ENCODE data around the gene THSD8. TPM values are rescaled to one million over a fixed set of nuclear protein-coding genes. Genes with fewer than 3 reads are reported as not detected.
A peak's percentile ranks its signal among the peaks of the same experiment; 100 is the strongest.
"Not testable (repeated sequence)": the region's sequence is repeated elsewhere in the genome, so short reads cannot be mapped to it uniquely, and the experiment has no call there.

Gene THSD8
- total RNA-seq, 2 donors from 2014 or later, result 1.8 to 3.2 TPM

GRCh38 chr19:12789904-12790619 lies 11.8 kb upstream of the THSD8 start:
- intact Hi-C loops (cut with DNase I), result no loop called here
- ATAC-seq (peak; percentile 48 to 50), DNase-seq (peak; percentile 98)

- ATAC-seq, result no peak
- intact Hi-C loops (cut with DNase I), result no loop called here
- DNase-seq, result no peak
Observed at GRCh38 chr19:12790628-12791344, 11.1 kb upstream of the THSD8 start.

GRCh38 chr19:12791345-12792050 lies 10.4 kb upstream of the THSD8 start, which contains the start of gene JUNB:
JUNB (plus strand) TSS chr19:12791486; CDS start chr19:12791772, 286 bp downstream.
- DNase-seq (peak; percentile 99), ATAC-seq (peak; percentile 65)
- intact Hi-C loops (cut with DNase I), result loop anchor here in 1 of 2 donors (2.0 kb wide), 1 partner anchor 15 kb away; no protein-coding TSS in a partner anchor

GRCh38 chr19:12792051-12792852 lies 9.6 kb upstream of the THSD8 start:
- intact Hi-C loops (cut with DNase I), result loop anchor here in 1 of 2 donors (2.0 kb wide), 1 partner anchor 15 kb away; no protein-coding TSS in a partner anchor
- DNase-seq (peak; percentile 78), ATAC-seq (no peak)

- intact Hi-C loops (cut with DNase I), result loop anchor here in 1 of 2 donors (2.0 kb wide), 1 partner anchor 16 kb away; no protein-coding TSS in a partner anchor
- DNase-seq (no peak), ATAC-seq (no peak)
Observed at GRCh38 chr19:12792853-12793289, 9.0 kb upstream of the THSD8 start.

- ATAC-seq, result peak; percentile 39 to 43
- peak; percentile 94 for DNase-seq
- intact Hi-C loops (cut with DNase I), result loop anchor here in 1 of 2 donors (2.0 kb wide), 1 partner anchor 17 kb away; no protein-coding TSS in a partner anchor
Observed at GRCh38 chr19:12793290-12794195, 8.3 kb upstream of the THSD8 start.

- ATAC-seq (no peak), DNase-seq (no peak)
- intact Hi-C loops (cut with DNase I), result no loop called here
Observed at GRCh38 chr19:12794196-12794941, 7.5 kb upstream of the THSD8 start.

- intact Hi-C loops (cut with DNase I), result no loop called here
- DNase-seq (no peak), ATAC-seq (no peak)
Observed at GRCh38 chr19:12794971-12795381, 6.9 kb upstream of the THSD8 start.

GRCh38 chr19:12796146-12797071 lies 5.5 kb upstream of the THSD8 start:
- peak; percentile 83 for DNase-seq
- ATAC-seq, result peak in 1 of 2 donors; percentile 4
- intact Hi-C loops (cut with DNase I), result loop anchor here in 1 of 2 donors (1.0 kb wide), 1 partner anchor 19 kb away; no protein-coding TSS in a partner anchor

GRCh38 chr19:12797141-12797587 lies 4.7 kb upstream of the THSD8 start:
- intact Hi-C loops (cut with DNase I), result no loop called here
- ATAC-seq (no peak), DNase-seq (no peak)

- ATAC-seq; intact Hi-C loops (cut with DNase I); DNase-seq: not testable (repeated sequence)
Observed at GRCh38 chr19:12797607-12798006, 4.3 kb upstream of the THSD8 start.

- DNase-seq (no peak), ATAC-seq (no peak)
- intact Hi-C loops (cut with DNase I), result loop anchor here (5.0 kb wide), 1 partner anchor 33 kb away; no protein-coding TSS in a partner anchor
Observed at GRCh38 chr19:12799742-12800465, 2.0 kb upstream of the THSD8 start.

- no peak for ATAC-seq
- intact Hi-C loops (cut with DNase I), result loop anchor here (5.0 kb wide), 1 partner anchor 33 kb away; no protein-coding TSS in a partner anchor
- no peak for DNase-seq
Observed at GRCh38 chr19:12800466-12800770, 1.5 kb upstream of the THSD8 start.

- intact Hi-C loops (cut with DNase I), result loop anchor here (5.0 kb wide), 1 partner anchor 34 kb away; no protein-coding TSS in a partner anchor
- peak; percentile 25 to 43 for ATAC-seq
- peak; percentile 46 for DNase-seq
Observed at GRCh38 chr19:12800923-12801465, 875 bp upstream of the THSD8 start.
